GM12875 (cell line): Measurements from ENCODE around the gene UPB1.

Experiments used
- H3K4me3 ChIP-seq: one replicate; pipeline ENCODE4 v1.5.1; 2011; ENCODE audit warnings: low read depth, low read length, control low read depth
- CTCF ChIP-seq: IDR thresholded peaks from 2 replicates; pipeline ENCODE4 v1.5.1; 2011; ENCODE audit warnings: low read depth, mild to moderate bottlenecking, control low read depth, inconsistent platforms, low read length, moderate library complexity, borderline replicate concordance; ENCODE audit not compliant: insufficient read depth

UPB1 gene

GRCh38 chr22:24503137-24503842 is 8.2 kb downstream of the UPB1 start:
- H3K4me3 ChIP-seq = no peak overlapping the region
- TF ChIP-seq CTCF = peak; percentile 75

GRCh38 chr22:24503843-24504338 is 8.8 kb downstream of the UPB1 start:
- no peak overlapping the region for H3K4me3 ChIP-seq
- no peak for TF ChIP-seq CTCF

GRCh38 chr22:24504540-24504939 is 9.4 kb downstream of the UPB1 start:
- no peak overlapping the region for H3K4me3 ChIP-seq
- no peak for TF ChIP-seq CTCF

- TF ChIP-seq CTCF = no peak
- H3K4me3 ChIP-seq = no peak overlapping the region
These were observed 10.0 kb downstream of the UPB1 start for GRCh38 chr22:24504956-24505736.

GRCh38 chr22:24506802-24507438 is 11.8 kb downstream of the UPB1 start:
- H3K4me3 ChIP-seq = no peak overlapping the region
- TF ChIP-seq CTCF = no peak

- no peak overlapping the region for H3K4me3 ChIP-seq
- TF ChIP-seq CTCF = peak; percentile 26; the same call in 1 of the 2 replicates
These were observed 12.6 kb downstream of the UPB1 start for GRCh38 chr22:24507716-24508115.
